Pancreas (tissue), 10 donors: ENCODE data around the gene NLGN3. TPM values are rescaled to one million over a fixed set of nuclear protein-coding genes. Genes with fewer than 3 reads are reported as not detected.

ENCODE experiments used
- ATAC-seq, 4 donors: fragments of 200-7000 bp; cut with Tn5 transposase; one replicate each; pipeline versions ENCODE4 v1.8.0 to v1.9.1; 2020; ENCODE audit warnings: mild to moderate bottlenecking in 4 of 4, moderate library complexity in 4 of 4
- DNase-seq, 6 donors: peaks; one replicate each; pipeline ENCODE4 v3.0.0-alpha.2; 2020
- FAIRE-seq: peaks from 2 replicates; lab custom pipeline; 2012; peaks lifted over from hg19 to GRCh38; lab: Jason Lieb, UNC
- H3K27ac ChIP-seq, 4 donors: fragments of 200-600 bp; sonication (generic); 1 replicate in 3 of 4; 2 replicates in 1 of 4; pipeline versions ENCODE4 v1.5.0 to v1.8.0; 2020
- H3K27me3 ChIP-seq, 4 donors: fragments of 200-600 bp; one replicate each; pipeline ENCODE4 v1.8.0; 2021
- H3K36me3 ChIP-seq, 3 donors: fragments of 200-600 bp; sonication (generic) in 1 of 3; one replicate each; pipeline versions ENCODE4 v1.5.0 to v1.8.0; 2020 to 2021
- H3K4me1 ChIP-seq, 3 donors: fragments of 200-600 bp; one replicate each; pipeline ENCODE4 v1.8.0; 2021
- H3K4me3 ChIP-seq, 4 donors: fragments of 200-600 bp; sonication (generic) in 2 of 4; one replicate each; pipeline versions ENCODE4 v1.5.0 to v1.8.0; 2020 to 2021
- H3K9me3 ChIP-seq, 4 donors: fragments of 200-600 bp; one replicate each; pipeline ENCODE4 v1.8.0; 2021
- WGBS, 2 donors: extraction: QIAGEN DNeasy Blood & Tissue Kit; methylation state at CpG; one replicate each; pipeline ENCODE4 v1.1.7; 2013; 5-methylcytosine and 5-hydroxymethylcytosine counted together
- intact Hi-C, 3 donors: fragments of 100-400 bp; cut with DNase I; formaldehyde crosslinking; loops; one replicate each; pipeline versions ENCODE4 v1.11.1 to v1.14.2; 2022
- polyA plus RNA-seq, 2 donors: library from polyadenylated mRNA; stranded (reverse); fragments of 200-250 nt; gene quantifications; one replicate each; pipeline ENCODE4 v1.2.3, GENCODE V29; 2013
- total RNA-seq, 6 donors: library from RNA; stranded (reverse); fragmentation: NEBNext Ultra II Directional in 4 of 6; extraction: Animal tissue kit (Norgen Biotek cat#: 25700) in 4 of 6; gene quantifications; one replicate each; pipeline versions ENCODE4 v1.2.1 to v1.2.4, GENCODE V29; 2021 to 2023
- TF ChIP-seq, protein P1 (sequence below), 4 donors: fragments of 200-600 bp; sonication (generic) in 3 of 4; IDR thresholded peaks; one replicate each; pipeline versions ENCODE4 v1.5.0 to v1.8.0; 2021; ENCODE audit warnings: antibody characterized with exemption in 4 of 4
- donor health status: healthy with polysubstance abuse.
- donor health status: DM: no; HTN: no; CAD: no; lungs with moderate emphysema.
- donor health status: DM: no; HTN: no; CAD: no.
- donor health status: control.
- donor health status: control.
- donor health status: Bipolar disorder and iron deficiency.
- donor health status: DM: yes; HTN: yes; CAD: no.
- donor health status: DM: no; HTN: no; CAD: no.
- donor health status: DM: no; HTN: no; CAD: no.
- donor health status: DM: yes; HTN: yes; CAD: no.

Gene NLGN3
- total and polyA plus RNA-seq, 8 donors = 0.04 to 0.56 (median 0.21) TPM

DNA sequence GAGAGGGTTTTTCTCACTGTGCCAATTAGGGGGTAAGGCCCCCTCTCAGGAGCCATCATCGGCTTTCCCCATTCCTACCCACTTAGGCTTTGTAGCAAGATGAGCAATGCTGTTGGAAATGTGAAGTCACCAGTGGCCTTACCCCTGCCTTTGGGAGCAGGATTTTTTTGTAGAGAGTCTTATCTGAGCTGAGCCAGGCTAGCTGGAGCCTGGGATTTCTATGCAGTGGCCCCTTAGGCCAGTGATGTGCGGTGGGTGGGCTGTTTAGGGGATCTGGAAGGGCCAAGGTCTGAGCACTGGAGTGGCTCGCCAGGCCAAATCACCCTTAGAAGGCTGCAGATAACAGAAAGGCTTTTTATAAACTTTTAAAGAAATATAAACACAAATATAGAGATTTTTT lies 42.3 kb upstream of the NLGN3 start:
- 42 to 63% methylated on average over 3 of the region's 3 CpGs for WGBS, 2 donors

DNA sequence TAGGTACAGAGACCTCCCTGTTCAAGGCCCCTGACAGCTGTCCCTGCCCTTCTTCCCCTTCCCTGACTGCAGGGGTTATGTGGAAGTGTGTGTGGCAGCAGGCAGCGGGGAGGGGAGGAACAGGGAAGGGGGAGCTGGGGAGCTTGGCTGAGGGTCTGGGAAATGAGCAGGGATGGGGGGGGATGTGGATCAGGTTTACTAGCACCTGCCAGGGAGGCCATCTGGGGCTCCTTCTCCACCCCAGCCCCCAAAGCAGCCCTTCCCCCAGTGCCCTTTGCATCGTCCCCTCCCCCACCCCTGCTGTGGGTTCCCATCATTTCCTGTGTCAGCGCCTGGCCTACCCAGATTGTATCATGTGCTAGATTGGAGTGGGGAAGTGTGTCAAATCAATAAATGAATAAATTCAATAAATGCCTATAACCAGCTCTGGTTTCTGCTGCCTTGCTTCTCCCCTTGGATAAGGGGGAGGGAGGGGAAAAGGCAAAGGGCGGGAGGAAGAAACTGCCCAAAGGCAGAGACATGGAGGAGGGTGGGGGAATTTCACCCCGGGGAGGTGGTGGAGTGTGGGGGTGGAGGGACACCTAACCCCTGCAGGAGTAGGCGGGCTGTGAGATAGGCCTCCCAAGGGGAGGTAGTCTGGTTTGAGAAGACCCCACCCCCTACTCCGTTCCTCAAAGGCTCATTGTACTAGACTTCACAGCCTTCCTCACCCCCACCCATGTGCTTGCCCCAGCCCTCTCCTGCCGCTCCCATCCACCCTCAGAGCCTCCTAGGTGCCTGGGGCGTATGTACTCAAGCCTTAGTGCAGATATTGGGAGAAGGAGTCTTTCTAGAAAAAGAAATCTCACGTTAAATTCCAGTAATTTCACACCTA lies 41.3 kb upstream of the NLGN3 start:
- Histone ChIP-seq H3K4me3 (no peak overlapping the region), H3K9me3 (no peaks in the 10 kb centered on the region), H3K27me3 (peaks cover 0 to 7% (median 2%) of the 10 kb centered on the region in 4 donors), H3K36me3 (no peaks in the 10 kb centered on the region), H3K4me1 (no peaks in the 10 kb centered on the region), H3K27ac (peak overlapping the region in 1 of 4 donors; percentile 2)
- TF ChIP-seq, protein P1, sequence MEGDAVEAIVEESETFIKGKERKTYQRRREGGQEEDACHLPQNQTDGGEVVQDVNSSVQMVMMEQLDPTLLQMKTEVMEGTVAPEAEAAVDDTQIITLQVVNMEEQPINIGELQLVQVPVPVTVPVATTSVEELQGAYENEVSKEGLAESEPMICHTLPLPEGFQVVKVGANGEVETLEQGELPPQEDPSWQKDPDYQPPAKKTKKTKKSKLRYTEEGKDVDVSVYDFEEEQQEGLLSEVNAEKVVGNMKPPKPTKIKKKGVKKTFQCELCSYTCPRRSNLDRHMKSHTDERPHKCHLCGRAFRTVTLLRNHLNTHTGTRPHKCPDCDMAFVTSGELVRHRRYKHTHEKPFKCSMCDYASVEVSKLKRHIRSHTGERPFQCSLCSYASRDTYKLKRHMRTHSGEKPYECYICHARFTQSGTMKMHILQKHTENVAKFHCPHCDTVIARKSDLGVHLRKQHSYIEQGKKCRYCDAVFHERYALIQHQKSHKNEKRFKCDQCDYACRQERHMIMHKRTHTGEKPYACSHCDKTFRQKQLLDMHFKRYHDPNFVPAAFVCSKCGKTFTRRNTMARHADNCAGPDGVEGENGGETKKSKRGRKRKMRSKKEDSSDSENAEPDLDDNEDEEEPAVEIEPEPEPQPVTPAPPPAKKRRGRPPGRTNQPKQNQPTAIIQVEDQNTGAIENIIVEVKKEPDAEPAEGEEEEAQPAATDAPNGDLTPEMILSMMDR (IDR thresholded peaks at IDR 0.05) = no peak
- intact Hi-C loops = no loop called here
- DNase-seq (no peak), FAIRE-seq (no peak), ATAC-seq (peak in 2 of 4 donors; percentile 44 to 58)
- WGBS, 2 donors = 39 to 47% methylated on average over 10 of the region's 10 CpGs

More for the DNA sequence above, 42.3 kb upstream of the NLGN3 start:
- H3K4me3 ChIP-seq = no peak overlapping the region
- H3K36me3 ChIP-seq = no peaks in the 10 kb centered on the region
- DNase-seq (no peak), FAIRE-seq (no peak), ATAC-seq (no peak)
- H3K9me3 ChIP-seq = no peaks in the 10 kb centered on the region
- H3K4me1 ChIP-seq = no peaks in the 10 kb centered on the region
- H3K27me3 ChIP-seq = peaks cover 0 to 7% (median 2%) of the 10 kb centered on the region in 4 donors
- intact Hi-C loops = no loop called here
- H3K27ac ChIP-seq = no peak overlapping the region
- TF ChIP-seq, protein P1 (IDR thresholded peaks at IDR 0.05) = no peak

DNA sequence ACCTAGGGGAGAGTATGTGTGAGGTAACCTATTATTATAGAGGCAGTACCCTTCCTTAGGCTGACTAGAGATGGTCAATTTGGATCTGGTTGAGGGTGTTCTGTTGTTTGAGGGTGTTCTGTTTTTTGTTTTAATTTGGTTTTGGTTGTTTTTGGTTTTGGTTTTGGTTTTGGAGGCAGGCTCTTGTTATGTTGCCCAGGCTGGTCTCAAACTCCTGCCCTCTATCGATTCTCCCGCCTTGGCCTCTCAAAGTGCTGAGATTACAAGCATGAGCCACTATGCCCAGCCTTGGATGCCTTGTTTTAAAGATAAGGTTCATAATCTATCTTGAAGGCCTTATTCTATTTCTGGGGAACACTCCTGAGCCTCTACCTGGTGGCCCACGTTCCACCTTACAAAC lies 39.0 kb upstream of the NLGN3 start:
- intact Hi-C loops = no loop called here
- FAIRE-seq = no peak
- H3K4me3 ChIP-seq = no peak overlapping the region
- no peaks in the 10 kb centered on the region for H3K9me3 ChIP-seq
- H3K4me1 ChIP-seq = no peaks in the 10 kb centered on the region
- TF ChIP-seq, protein P1 (IDR thresholded peaks at IDR 0.05) = no peak
- no peak for DNase-seq
- peaks cover 0 to 7% (median 2%) of the 10 kb centered on the region in 4 donors for H3K27me3 ChIP-seq
- H3K36me3 ChIP-seq = no peaks in the 10 kb centered on the region
- no peak overlapping the region for H3K27ac ChIP-seq
- WGBS, 2 donors = 56 to 79% methylated on average over 3 of the region's 3 CpGs
- ATAC-seq = no peak

DNA sequence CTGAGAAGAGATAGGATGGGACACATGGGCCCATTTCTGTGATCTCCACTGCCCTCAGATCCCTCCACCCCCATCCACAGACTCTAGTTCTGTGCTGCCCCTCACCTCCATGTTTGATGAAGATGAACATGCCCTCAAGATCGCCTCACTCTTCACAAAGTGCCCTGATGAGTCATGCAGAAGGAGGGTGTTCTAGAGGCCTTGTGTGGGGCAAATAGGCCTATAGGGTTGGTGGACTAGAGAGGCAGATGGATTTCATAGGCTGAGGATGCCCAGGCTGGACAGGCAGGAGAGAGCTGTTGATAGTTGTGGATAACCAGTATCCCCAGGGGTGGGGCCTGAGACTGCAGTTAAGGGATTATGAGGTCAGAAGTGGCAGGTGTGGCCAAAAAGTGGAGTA lies 38.2 kb upstream of the NLGN3 start, which contains the start of gene CXorf65:
CXorf65 (minus strand) TSS at position 314 of the 400 bp plus-strand sequence; CDS start at position 130, 184 bp downstream.
- WGBS, 2 donors = 77 to 92% methylated on average over 1 of the region's 1 CpG

More for the DNA sequence above, 38.2 kb upstream of the NLGN3 start, which contains the start of gene CXorf65:
- no peaks in the 10 kb centered on the region for H3K9me3 ChIP-seq
- ATAC-seq (no peak), FAIRE-seq (no peak), DNase-seq (no peak)
- no peaks in the 10 kb centered on the region for H3K4me1 ChIP-seq
- no peak within 1 kb of the TSS for H3K27ac ChIP-seq
- intact Hi-C loops = no loop called here
- no peak within 1 kb of the TSS for H3K4me3 ChIP-seq
- TF ChIP-seq, protein P1 (IDR thresholded peaks at IDR 0.05) = no peak
- H3K27me3 ChIP-seq = peaks cover 0 to 7% (median 2%) of the 10 kb centered on the region in 4 donors
- no peaks in the 10 kb centered on the region for H3K36me3 ChIP-seq
